ENCODE results near the gene RIT2.

RIT2 gene

GRCh38 chr18:43158381-43158780 is 42.9 kb upstream of the RIT2 start:
- Mint-ChIP-seq H3K27me3 (ENCODE audit: low read depth, poor library complexity) (peaks cover 3% of the 10 kb centered on the region), H3K27ac (no peak overlapping the region), H3K4me1 (no peaks in the 10 kb centered on the region), H3K9me3 (no peaks in the 10 kb centered on the region), H3K36me3 (ENCODE audit: low read depth) (no peaks in the 10 kb centered on the region), H3K4me3 (no peak overlapping the region)
- no peak for TF ChIP-seq CTCF (IDR thresholded peaks at IDR 0.05)
- DNase-seq, result no peak

- H3K4me3 Mint-ChIP-seq, result no peak overlapping the region
- H3K9me3 Mint-ChIP-seq, result no peaks in the 10 kb centered on the region
- no peak for TF ChIP-seq CTCF (IDR thresholded peaks at IDR 0.05)
- H3K4me1 Mint-ChIP-seq, result no peaks in the 10 kb centered on the region
- no peak overlapping the region for H3K27ac Mint-ChIP-seq
- H3K36me3 Mint-ChIP-seq (ENCODE audit: low read depth), result no peaks in the 10 kb centered on the region
- no peak for DNase-seq
- H3K27me3 Mint-ChIP-seq (ENCODE audit: low read depth, poor library complexity), result peaks cover 6% of the 10 kb centered on the region
These were observed 40.4 kb upstream of the RIT2 start for GRCh38 chr18:43155842-43156241.

- no peak for DNase-seq
- Mint-ChIP-seq H3K4me3 (no peak overlapping the region), H3K27me3 (ENCODE audit: low read depth, poor library complexity) (peaks cover 3% of the 10 kb centered on the region), H3K9me3 (no peaks in the 10 kb centered on the region), H3K4me1 (no peaks in the 10 kb centered on the region), H3K36me3 (ENCODE audit: low read depth) (no peaks in the 10 kb centered on the region), H3K27ac (no peak overlapping the region)
- TF ChIP-seq CTCF (IDR thresholded peaks at IDR 0.05), result no peak
These were observed 32.7 kb upstream of the RIT2 start for GRCh38 chr18:43148231-43148630.

GRCh38 chr18:43141208-43141607 is 25.7 kb upstream of the RIT2 start:
- no peak overlapping the region for H3K27ac Mint-ChIP-seq
- TF ChIP-seq CTCF (IDR thresholded peaks at IDR 0.05), result no peak
- no peak overlapping the region for H3K4me3 Mint-ChIP-seq
- no peak for DNase-seq
- H3K9me3 Mint-ChIP-seq, result peaks cover 20% of the 10 kb centered on the region
- H3K27me3 Mint-ChIP-seq (ENCODE audit: low read depth, poor library complexity), result no peaks in the 10 kb centered on the region
- H3K4me1 Mint-ChIP-seq, result no peaks in the 10 kb centered on the region
- peaks cover 4% of the 10 kb centered on the region for H3K36me3 Mint-ChIP-seq (ENCODE audit: low read depth)

GRCh38 chr18:43139288-43139946 is 23.9 kb upstream of the RIT2 start:
- no peaks in the 10 kb centered on the region for H3K27me3 Mint-ChIP-seq (ENCODE audit: low read depth, poor library complexity)
- H3K4me1 Mint-ChIP-seq, result no peaks in the 10 kb centered on the region
- H3K9me3 Mint-ChIP-seq, result peaks cover 20% of the 10 kb centered on the region
- no peak for DNase-seq
- H3K4me3 Mint-ChIP-seq, result no peak overlapping the region
- H3K36me3 Mint-ChIP-seq (ENCODE audit: low read depth), result peaks cover 4% of the 10 kb centered on the region
- H3K27ac Mint-ChIP-seq, result no peak overlapping the region
- TF ChIP-seq CTCF (IDR thresholded peaks at IDR 0.05), result no peak

GRCh38 chr18:43134876-43135275 is 19.4 kb upstream of the RIT2 start:
- H3K36me3 Mint-ChIP-seq (ENCODE audit: low read depth), result peaks cover 4% of the 10 kb centered on the region
- H3K27me3 Mint-ChIP-seq (ENCODE audit: low read depth, poor library complexity), result no peaks in the 10 kb centered on the region
- no peak overlapping the region for H3K4me3 Mint-ChIP-seq
- DNase-seq, result no peak
- no peak for TF ChIP-seq CTCF (IDR thresholded peaks at IDR 0.05)
- H3K27ac Mint-ChIP-seq, result no peak overlapping the region
- H3K9me3 Mint-ChIP-seq, result peaks cover 23% of the 10 kb centered on the region
- peaks cover 10% of the 10 kb centered on the region for H3K4me1 Mint-ChIP-seq

Measured in nephron progenitor cell (in vitro differentiated cells).